ENCODE measurements around the gene EIF4E1B. TPM values are rescaled to one million over a fixed set of nuclear protein-coding genes. Genes with fewer than 3 reads are reported as not detected.

EIF4E1B gene
- total RNA-seq, 1 donor from 2014 or later, result not detected

- DNase-seq (ENCODE audit: low spot score) (no peak), ATAC-seq (no peak)
These were observed 4.3 kb upstream of the EIF4E1B start for GRCh38 chr5:176625966-176626875.

- no peak for ATAC-seq
- DNase-seq (ENCODE audit: low spot score), result no peak
These were observed 3.6 kb upstream of the EIF4E1B start for GRCh38 chr5:176626876-176627236.

GRCh38 chr5:176627582-176627981, 2.9 kb upstream of the EIF4E1B start:
- DNase-seq (ENCODE audit: low spot score) (no peak), ATAC-seq (no peak)

DNA sequence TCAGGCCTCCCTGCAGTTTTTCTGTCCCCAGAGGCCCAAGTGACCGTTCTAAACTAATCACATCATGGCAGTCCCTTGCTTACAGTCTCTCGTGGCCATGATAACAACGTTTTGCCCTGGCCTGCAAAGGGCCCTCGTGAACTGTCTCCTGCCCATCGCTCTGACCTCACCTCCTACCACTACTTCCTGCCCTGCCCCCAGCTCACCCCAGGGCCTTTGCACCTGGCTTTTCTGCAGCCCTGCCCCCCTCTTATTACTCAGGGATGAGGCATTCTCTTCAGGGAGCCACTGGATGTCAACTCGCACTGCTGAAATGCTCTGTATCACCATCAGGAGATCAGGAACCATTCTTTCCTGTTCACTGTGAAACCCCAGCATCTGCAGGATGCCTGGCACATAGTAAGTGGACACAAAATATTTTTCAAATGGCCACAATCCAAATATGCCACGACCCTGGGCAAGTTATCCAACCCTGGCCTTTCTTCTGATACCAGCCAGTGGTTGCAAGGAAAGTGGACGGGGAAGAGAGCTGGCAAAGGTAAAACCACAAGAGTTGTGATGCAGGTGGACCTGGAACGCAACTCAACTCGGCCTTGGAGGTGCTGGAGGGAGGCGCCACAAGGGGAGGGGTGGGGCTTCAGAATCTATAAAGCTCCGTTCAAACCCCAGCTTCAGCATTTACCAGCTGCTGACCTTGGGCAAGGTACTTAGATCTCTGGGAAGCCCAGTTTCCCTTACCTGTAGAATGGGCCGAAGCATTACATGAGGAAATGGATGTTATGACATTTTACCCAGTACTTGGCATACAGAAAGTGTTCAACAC, 1.9 kb upstream of the EIF4E1B start:
- no peak for DNase-seq (ENCODE audit: low spot score)
- ATAC-seq, result no peak

GRCh38 chr5:176629317-176629852, 1.1 kb upstream of the EIF4E1B start:
- ATAC-seq (no peak), DNase-seq (ENCODE audit: low spot score) (no peak)

DNA sequence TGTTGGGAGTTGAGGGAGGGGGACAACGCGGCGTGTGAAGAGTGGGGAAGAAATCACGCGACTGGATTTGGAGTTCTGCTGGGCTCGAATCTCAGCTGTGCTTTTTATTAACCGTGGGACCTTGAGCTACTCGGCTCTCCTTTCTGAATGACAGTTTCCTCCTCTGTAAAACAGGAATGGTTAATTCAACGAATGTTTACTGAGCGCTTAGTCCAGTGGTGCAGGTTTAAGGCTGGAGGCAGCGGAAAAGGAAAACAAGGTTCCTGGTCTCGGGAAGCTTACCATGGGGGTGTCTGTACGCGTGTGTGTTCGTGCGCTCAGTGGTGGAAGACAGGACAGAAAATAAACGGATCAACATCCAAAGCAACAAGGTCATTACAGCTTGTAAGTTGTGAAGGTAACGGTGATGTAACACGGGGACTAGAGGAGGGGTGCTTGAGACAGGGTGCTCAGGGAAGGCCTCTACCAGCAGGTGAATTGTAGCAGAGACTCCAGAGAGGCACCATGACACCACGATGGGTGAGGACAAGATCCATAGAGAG, 277 bp downstream of the EIF4E1B start:
- no peak for ATAC-seq

GRCh38 chr5:176631383-176632200, 1.1 kb downstream of the EIF4E1B start:
- ATAC-seq (no peak), DNase-seq (ENCODE audit: low spot score) (no peak)

More for the DNA sequence above, 277 bp downstream of the EIF4E1B start:
- no peak for DNase-seq (ENCODE audit: low spot score)

DNA sequence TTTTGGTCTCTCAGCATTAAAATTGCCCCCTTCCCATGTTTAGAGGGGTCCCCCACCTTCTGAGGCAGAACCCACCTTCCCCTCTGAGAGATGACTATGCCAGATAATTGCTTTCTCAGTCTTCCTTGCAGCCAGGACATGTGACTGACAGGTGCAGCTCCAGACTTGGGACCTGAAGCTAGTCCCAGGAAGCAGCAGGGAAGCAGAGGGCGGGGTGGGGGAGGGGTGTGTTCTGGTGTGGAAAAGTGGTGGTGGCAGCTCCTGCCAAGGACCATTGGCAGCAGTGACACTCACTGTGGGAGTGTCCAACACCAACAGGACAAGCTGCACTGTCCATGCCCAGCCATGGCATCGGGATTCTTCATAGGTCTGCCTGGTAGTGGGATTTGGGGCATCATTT, 2.3 kb downstream of the EIF4E1B start:
- DNase-seq (ENCODE audit: low spot score) (no peak), ATAC-seq (no peak)

GRCh38 chr5:176633598-176633997, 3.1 kb downstream of the EIF4E1B start:
- DNase-seq (ENCODE audit: low spot score) (no peak), ATAC-seq (no peak)

DNA sequence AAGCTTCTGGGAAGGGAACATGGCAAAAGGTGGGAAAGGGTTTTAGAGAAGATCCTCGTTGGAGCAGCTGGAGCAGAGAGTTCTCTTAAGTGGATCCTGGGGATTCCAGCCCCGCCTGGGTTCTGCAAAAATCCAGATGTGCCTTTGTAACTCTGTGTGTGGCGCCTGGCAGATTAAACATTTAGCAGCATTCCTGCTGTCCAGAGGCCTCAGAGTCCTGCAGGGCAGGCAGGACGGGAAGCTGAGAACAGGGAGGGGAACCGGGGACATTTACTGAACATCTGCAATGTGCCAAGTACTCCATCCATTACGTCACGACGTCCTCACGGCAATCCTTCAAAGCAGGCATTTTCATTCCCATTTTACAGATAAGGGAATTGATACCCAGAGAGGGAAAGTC, 6.0 kb downstream of the EIF4E1B start:
- DNase-seq (ENCODE audit: low spot score) (no peak), ATAC-seq (no peak)

DNA sequence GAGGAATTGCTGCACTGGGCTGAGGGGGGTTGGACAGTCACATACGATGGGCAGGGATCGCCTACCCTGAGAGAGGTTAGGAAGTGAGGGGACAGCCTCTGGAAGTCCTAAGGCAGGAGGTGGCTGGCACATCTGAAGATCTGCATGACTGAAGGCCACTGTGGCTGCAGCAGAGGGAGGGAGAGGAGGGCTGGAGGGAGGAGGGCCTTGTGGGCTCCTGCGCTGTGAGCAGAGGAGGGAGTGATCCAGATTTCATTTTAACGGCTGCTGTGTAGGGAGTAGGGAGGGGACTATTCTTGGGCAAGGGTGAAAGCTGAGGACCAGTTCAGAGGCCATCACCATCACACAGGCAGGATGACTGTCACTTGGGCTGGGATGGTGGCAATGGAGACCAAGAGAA, 7.1 kb downstream of the EIF4E1B start:
- ATAC-seq (no peak), DNase-seq (ENCODE audit: low spot score) (no peak)

- no peak for DNase-seq (ENCODE audit: low spot score)
- no peak for ATAC-seq
These were observed 8.0 kb downstream of the EIF4E1B start for GRCh38 chr5:176638437-176638836.

DNA sequence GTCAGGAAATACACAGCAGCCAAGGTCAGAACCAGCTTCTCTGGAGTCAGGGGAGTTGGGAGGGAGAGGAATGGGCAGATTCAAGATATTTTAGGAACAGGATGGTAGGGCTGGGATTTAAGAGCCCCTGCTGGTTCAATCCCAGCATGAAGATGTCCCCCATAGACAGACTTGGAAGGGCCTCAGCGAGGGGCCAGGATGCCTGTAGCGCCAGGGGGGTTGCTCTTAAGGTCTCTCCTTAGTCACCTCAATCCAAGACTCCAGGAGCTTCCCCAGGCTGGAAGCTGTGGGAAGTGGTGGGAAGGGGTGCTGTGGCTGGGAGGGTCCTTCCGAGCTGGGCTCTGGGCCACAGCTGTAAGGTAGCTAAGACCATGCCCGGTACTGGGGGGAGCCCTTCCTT, 8.7 kb downstream of the EIF4E1B start:
- no peak for ATAC-seq

GRCh38 chr5:176639981-176640380, 9.5 kb downstream of the EIF4E1B start:
- no peak for DNase-seq (ENCODE audit: low spot score)
- ATAC-seq, result no peak

More for the DNA sequence above, 8.7 kb downstream of the EIF4E1B start:
- no peak for DNase-seq (ENCODE audit: low spot score)

GRCh38 chr5:176640616-176641015, 10.1 kb downstream of the EIF4E1B start:
- DNase-seq (ENCODE audit: low spot score), result no peak
- ATAC-seq, result no peak

GRCh38 chr5:176642675-176643490, 12.4 kb downstream of the EIF4E1B start:
- DNase-seq (ENCODE audit: low spot score) (no peak), ATAC-seq (peak; percentile 14)

GRCh38 chr5:176643491-176644219, 13.2 kb downstream of the EIF4E1B start:
- DNase-seq (ENCODE audit: low spot score) (no peak), ATAC-seq (no peak)

DNA sequence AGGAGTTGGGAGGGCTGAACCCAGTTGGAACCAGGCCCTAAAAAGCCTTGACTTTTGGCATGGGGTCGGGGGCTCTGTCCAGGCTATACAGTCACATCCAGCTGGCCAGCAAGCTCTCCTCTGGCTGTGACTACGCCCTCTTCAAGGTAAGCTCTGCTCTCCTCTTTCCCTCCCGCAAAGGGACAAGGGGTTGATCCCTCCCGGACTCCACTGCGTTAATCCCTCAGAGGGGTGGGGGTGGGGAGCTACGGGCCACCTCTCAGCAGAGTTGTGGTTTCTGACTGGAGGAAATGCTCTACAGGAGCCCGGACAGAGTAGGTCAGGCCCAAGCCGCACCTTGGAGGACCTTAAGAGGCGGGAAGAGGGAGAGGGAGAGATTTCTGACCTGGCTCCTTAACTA, 13.8 kb downstream of the EIF4E1B start:
- DNase-seq (ENCODE audit: low spot score) (no peak), ATAC-seq (no peak)
